Neural progenitor cell (in vitro differentiated cells): ENCODE results near the gene LAYN. TPM values are rescaled to one million over a fixed set of nuclear protein-coding genes. Genes with fewer than 3 reads are reported as not detected.

Experiments
- DNase-seq: peaks from one replicate; pipeline ENCODE4 v3.0.0-alpha.2; 2016; ENCODE audit warnings: low spot score
- H2AFZ ChIP-seq: fragments of 200-600 bp; sonication (generic); replicated peaks from 2 replicates; pipeline ENCODE4 v1.6.1; 2016; ENCODE audit warnings: antibody characterized with exemption
- H3F3A ChIP-seq: fragments of 200-600 bp; sonication (generic); 2 replicates; pipeline ENCODE4 v1.6.1; 2016; ENCODE audit warnings: antibody characterized with exemption, low read depth
- H3K27ac ChIP-seq: fragments of 200-600 bp; sonication (generic); 2 replicates; pipeline ENCODE4 v1.5.1; 2016; ENCODE audit warnings: mild to moderate bottlenecking
- H3K27me3 ChIP-seq: fragments of 200-600 bp; sonication (generic); 2 replicates; pipeline ENCODE4 v1.6.1; 2016; ENCODE audit warnings: mild to moderate bottlenecking, moderate library complexity
- H3K36me3 ChIP-seq: fragments of 200-600 bp; sonication (generic); 2 replicates; pipeline ENCODE4 v1.5.1; 2016
- H3K4me1 ChIP-seq: fragments of 200-600 bp; sonication (generic); 2 replicates; pipeline ENCODE4 v1.6.1; 2016; ENCODE audit warnings: mixed run types
- H3K4me2 ChIP-seq: fragments of 200-600 bp; sonication (generic); 2 replicates; pipeline ENCODE4 v1.6.1; 2016
- H3K4me3 ChIP-seq: fragments of 200-600 bp; sonication (generic); 2 replicates; pipeline ENCODE4 v1.5.1; 2016
- H3K79me2 ChIP-seq: fragments of 200-600 bp; sonication (generic); 2 replicates; pipeline ENCODE4 v1.6.1; 2016; ENCODE audit warnings: low read depth
- H3K9ac ChIP-seq: fragments of 200-600 bp; sonication (generic); 2 replicates; pipeline ENCODE4 v1.6.1; 2016
- H3K9me3 ChIP-seq: fragments of 200-600 bp; sonication (generic); 2 replicates; pipeline ENCODE4 v1.5.1; 2016; ENCODE audit warnings: low read depth
- H4K20me1 ChIP-seq: fragments of 200-600 bp; sonication (generic); 2 replicates; pipeline ENCODE4 v1.6.1; 2016; ENCODE audit warnings: low read depth
- H3K27ac Mint-ChIP-seq: 3 replicates; pipeline ENCODE4 v1.8.0; 2021; ENCODE audit warnings: mixed read lengths
- H3K27me3 Mint-ChIP-seq: 2 replicates; pipeline ENCODE4 v1.8.0; 2022; ENCODE audit warnings: low read depth, mild to moderate bottlenecking, inconsistent platforms, moderate library complexity, mixed read lengths; ENCODE audit not compliant: insufficient read depth
- H3K36me3 Mint-ChIP-seq: 3 replicates; pipeline ENCODE4 v1.8.0; 2021; ENCODE audit warnings: mixed read lengths
- H3K4me1 Mint-ChIP-seq: 3 replicates; pipeline ENCODE4 v1.8.0; 2021; ENCODE audit warnings: mixed read lengths
- H3K4me3 Mint-ChIP-seq: 3 replicates; pipeline ENCODE4 v1.8.0; 2021; ENCODE audit warnings: mild to moderate bottlenecking, moderate library complexity, mixed read lengths
- H3K9me3 Mint-ChIP-seq: 3 replicates; pipeline ENCODE4 v1.8.0; 2020; ENCODE audit warnings: mixed read lengths
- EZH2 ChIP-seq: fragments of 200-600 bp; sonication (generic); IDR thresholded peaks from 2 replicates; pipeline ENCODE4 v1.6.1; 2017; ENCODE audit warnings: antibody characterized with exemption, mild to moderate bottlenecking, moderate library complexity
- EZH2phosphoT487 ChIP-seq: fragments of 200-600 bp; sonication (generic); IDR thresholded peaks from 2 replicates; pipeline ENCODE4 v1.6.1; 2017; ENCODE audit warnings: antibody characterized with exemption
- total RNA-seq: library from RNA; depleted of rRNA; stranded (reverse); fragments of >200 nt; gene quantifications from 2 replicates; pipeline ENCODE4 v1.2.3, GENCODE V29; 2015; ENCODE audit warnings: low replicate concordance
- TF ChIP-seq, protein P1 (sequence below): fragments of 200-600 bp; sonication (generic); IDR thresholded peaks from 2 replicates; pipeline ENCODE4 v1.5.1; 2017; ENCODE audit warnings: antibody characterized with exemption, mild to moderate bottlenecking

LAYN gene
- total RNA-seq, 1 donor from 2014 or later: 0.26 TPM

DNA sequence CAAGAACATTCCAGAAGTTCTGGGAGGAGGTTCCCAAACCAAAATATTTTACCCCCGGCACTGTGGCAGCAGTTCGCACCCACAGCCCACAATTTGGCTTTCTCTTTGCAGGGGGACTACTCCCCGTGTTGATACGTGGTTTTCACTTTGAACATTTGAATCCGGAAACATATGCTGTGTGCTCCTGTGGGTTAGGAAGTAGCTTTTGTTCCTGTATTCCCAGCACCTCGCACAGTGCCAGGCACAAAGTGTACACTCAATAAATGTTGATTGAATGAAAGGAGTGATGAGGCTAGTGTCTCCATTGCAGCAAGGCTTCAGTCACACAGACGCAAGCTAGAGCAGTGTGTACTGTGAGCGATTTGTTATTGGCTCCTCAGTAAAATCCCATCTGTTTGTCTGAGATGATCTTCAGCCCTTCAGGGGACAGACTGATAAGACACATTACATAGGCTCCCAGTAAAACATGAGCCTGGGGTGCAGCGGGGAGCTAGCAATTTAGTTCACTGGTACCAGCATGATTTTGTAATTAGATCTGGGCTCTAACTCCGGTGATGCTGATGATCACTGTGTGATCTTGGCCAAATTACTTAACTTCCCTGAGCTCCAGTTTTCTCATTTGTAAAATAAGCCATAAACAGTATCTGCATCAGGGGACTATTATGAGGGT is 2.2 kb downstream of the LAYN start:
- H3K4me3 Mint-ChIP-seq: peak overlapping the region; percentile 38
- TF ChIP-seq EZH2: no peak
- TF ChIP-seq, protein P1, sequence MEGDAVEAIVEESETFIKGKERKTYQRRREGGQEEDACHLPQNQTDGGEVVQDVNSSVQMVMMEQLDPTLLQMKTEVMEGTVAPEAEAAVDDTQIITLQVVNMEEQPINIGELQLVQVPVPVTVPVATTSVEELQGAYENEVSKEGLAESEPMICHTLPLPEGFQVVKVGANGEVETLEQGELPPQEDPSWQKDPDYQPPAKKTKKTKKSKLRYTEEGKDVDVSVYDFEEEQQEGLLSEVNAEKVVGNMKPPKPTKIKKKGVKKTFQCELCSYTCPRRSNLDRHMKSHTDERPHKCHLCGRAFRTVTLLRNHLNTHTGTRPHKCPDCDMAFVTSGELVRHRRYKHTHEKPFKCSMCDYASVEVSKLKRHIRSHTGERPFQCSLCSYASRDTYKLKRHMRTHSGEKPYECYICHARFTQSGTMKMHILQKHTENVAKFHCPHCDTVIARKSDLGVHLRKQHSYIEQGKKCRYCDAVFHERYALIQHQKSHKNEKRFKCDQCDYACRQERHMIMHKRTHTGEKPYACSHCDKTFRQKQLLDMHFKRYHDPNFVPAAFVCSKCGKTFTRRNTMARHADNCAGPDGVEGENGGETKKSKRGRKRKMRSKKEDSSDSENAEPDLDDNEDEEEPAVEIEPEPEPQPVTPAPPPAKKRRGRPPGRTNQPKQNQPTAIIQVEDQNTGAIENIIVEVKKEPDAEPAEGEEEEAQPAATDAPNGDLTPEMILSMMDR: no peak
- TF ChIP-seq EZH2phosphoT487: no peak
- Histone ChIP-seq H3K27me3 (peaks cover 68% of the 10 kb centered on the region), H3K9me3 (no peaks in the 10 kb centered on the region), H3K4me2 (no peak overlapping the region), H3K36me3 (no peaks in the 10 kb centered on the region), H3K4me1 (peaks cover 5% of the 10 kb centered on the region), H3K27ac (no peak overlapping the region), H3K79me2 (no peaks in the 10 kb centered on the region), H3F3A (peaks cover 6% of the 10 kb centered on the region), H4K20me1 (no peaks in the 10 kb centered on the region), H2AFZ (no peak overlapping the region), H3K9ac (no peak overlapping the region), H3K4me3 (no peak overlapping the region)
- peaks cover 12% of the 10 kb centered on the region for H3K9me3 Mint-ChIP-seq
- no peaks in the 10 kb centered on the region for H3K36me3 Mint-ChIP-seq
- H3K27ac Mint-ChIP-seq: no peak overlapping the region
- peaks cover 33% of the 10 kb centered on the region for H3K27me3 Mint-ChIP-seq
- DNase-seq: no peak
- H3K4me1 Mint-ChIP-seq: peaks cover 13% of the 10 kb centered on the region

DNA sequence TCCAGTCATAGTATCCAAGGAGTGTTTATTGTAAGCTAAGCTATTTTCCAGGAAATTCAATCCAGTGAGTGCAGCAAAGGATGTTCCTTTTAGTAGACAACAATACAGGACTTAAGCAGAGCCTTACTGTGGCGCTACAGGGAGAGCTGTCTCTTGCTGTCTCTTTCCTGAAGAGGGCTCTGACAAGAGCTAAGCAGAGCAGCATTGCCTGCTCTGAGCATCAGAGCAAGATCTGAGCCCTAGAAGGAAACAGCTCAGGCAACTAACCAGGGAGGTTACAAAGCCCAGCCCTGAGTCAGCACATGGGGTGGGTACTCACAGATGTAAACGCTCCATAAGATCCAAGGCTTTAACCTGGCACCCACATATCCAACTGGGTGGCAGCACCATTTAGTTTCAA is 8.0 kb downstream of the LAYN start:
- no peak for TF ChIP-seq EZH2
- Mint-ChIP-seq H3K27ac (no peak overlapping the region), H3K4me3 (no peak overlapping the region), H3K27me3 (peaks cover 3% of the 10 kb centered on the region), H3K4me1 (no peaks in the 10 kb centered on the region), H3K36me3 (no peaks in the 10 kb centered on the region), H3K9me3 (no peaks in the 10 kb centered on the region)
- H3K9ac ChIP-seq: no peak overlapping the region
- no peaks in the 10 kb centered on the region for H3K79me2 ChIP-seq
- no peak overlapping the region for H2AFZ ChIP-seq
- DNase-seq: no peak
- no peaks in the 10 kb centered on the region for H3K9me3 ChIP-seq
- H3K4me1 ChIP-seq: peaks cover 12% of the 10 kb centered on the region
- H4K20me1 ChIP-seq: no peaks in the 10 kb centered on the region
- no peak overlapping the region for H3K27ac ChIP-seq
- H3F3A ChIP-seq: no peaks in the 10 kb centered on the region
- H3K36me3 ChIP-seq: no peaks in the 10 kb centered on the region
- no peak overlapping the region for H3K4me3 ChIP-seq
- H3K4me2 ChIP-seq: no peak overlapping the region
- H3K27me3 ChIP-seq: peaks cover 10% of the 10 kb centered on the region

DNA sequence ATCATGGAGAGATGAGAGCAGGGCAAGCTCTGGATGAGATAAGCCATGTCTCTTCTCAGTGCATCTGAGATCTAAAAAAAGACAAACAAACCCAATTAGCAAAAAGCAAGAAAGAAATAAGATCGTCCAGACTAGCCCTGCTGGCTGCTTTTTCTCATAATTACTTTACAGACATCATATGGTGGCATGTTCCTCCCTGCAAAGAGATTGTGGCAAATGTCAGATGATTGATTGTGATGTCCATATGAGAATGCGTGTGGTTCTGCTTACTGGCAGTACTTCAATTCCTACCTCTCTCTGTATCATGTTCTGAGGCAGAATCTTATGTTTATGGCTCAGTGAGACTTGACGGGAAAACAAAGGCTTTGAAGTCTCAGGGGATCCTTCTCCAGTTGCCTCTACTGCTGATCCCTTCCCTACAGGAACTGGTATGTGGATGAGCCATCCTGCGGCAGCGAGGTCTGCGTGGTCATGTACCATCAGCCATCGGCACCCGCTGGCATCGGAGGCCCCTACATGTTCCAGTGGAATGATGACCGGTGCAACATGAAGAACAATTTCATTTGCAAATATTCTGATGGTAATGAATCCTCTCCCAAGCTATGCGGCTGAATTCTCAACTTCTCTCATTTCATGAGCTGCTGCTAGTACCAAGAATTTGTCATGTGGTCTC is 8.8 kb downstream of the LAYN start:
- Histone ChIP-seq H2AFZ (no peak overlapping the region), H3K79me2 (no peaks in the 10 kb centered on the region), H3K36me3 (no peaks in the 10 kb centered on the region), H3K4me2 (no peak overlapping the region), H3K9me3 (no peaks in the 10 kb centered on the region), H3K4me1 (peaks cover 12% of the 10 kb centered on the region), H3K27ac (no peak overlapping the region), H3K27me3 (peaks cover 2% of the 10 kb centered on the region), H3F3A (no peaks in the 10 kb centered on the region), H3K9ac (no peak overlapping the region), H3K4me3 (no peak overlapping the region), H4K20me1 (no peaks in the 10 kb centered on the region)
- Mint-ChIP-seq H3K27ac (no peak overlapping the region), H3K36me3 (no peaks in the 10 kb centered on the region), H3K4me1 (no peaks in the 10 kb centered on the region), H3K4me3 (no peak overlapping the region), H3K9me3 (no peaks in the 10 kb centered on the region), H3K27me3 (no peaks in the 10 kb centered on the region)
- DNase-seq: no peak
- TF ChIP-seq, protein P1: no peak
- TF ChIP-seq EZH2phosphoT487: no peak
- no peak for TF ChIP-seq EZH2

DNA sequence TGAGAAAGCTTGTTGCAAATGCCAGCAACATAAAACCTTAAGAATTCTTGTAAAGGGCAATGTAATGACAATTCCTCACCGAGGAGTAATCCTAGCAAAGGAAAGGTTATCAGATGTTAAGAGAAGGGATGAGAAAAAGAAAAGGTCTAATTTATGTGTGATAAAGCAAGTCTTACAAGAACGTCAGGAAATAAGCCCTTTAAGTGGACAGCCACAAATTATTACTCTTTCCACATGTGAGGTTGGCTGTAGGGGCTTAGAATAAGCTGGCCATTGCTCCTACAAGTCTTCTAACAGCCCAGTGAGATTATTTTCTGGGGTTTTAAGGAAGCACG is 9.3 kb downstream of the LAYN start:
- Histone ChIP-seq H3K4me1 (peaks cover 12% of the 10 kb centered on the region), H4K20me1 (no peaks in the 10 kb centered on the region), H2AFZ (no peak overlapping the region), H3K27me3 (no peaks in the 10 kb centered on the region), H3F3A (no peaks in the 10 kb centered on the region), H3K4me2 (no peak overlapping the region), H3K9me3 (no peaks in the 10 kb centered on the region), H3K27ac (no peak overlapping the region), H3K4me3 (no peak overlapping the region), H3K79me2 (no peaks in the 10 kb centered on the region), H3K9ac (no peak overlapping the region), H3K36me3 (no peaks in the 10 kb centered on the region)
- Mint-ChIP-seq H3K36me3 (no peaks in the 10 kb centered on the region), H3K27ac (no peak overlapping the region), H3K9me3 (no peaks in the 10 kb centered on the region), H3K4me1 (no peaks in the 10 kb centered on the region), H3K27me3 (no peaks in the 10 kb centered on the region), H3K4me3 (no peak overlapping the region)
- no peak for DNase-seq
- TF ChIP-seq EZH2phosphoT487: no peak
- TF ChIP-seq, protein P1: no peak
- TF ChIP-seq EZH2: no peak
